Epithelial cell of esophagus (primary cell): ENCODE measurements around the gene GPRC5B.

ENCODE experiments used
- DNase-seq: peaks from one replicate; pipeline ENCODE4 v3.0.0; 2010; ENCODE audit warnings: low read depth
- H3K4me3 ChIP-seq: 2 replicates; pipeline ENCODE4 v1.5.1; 2011; ENCODE audit warnings: mild to moderate bottlenecking, low read length, control low read depth
- TF ChIP-seq, protein P1 (sequence below): IDR thresholded peaks from 2 replicates; pipeline ENCODE4 v1.5.1; 2011; ENCODE audit warnings: low read depth, mild to moderate bottlenecking, low read length, control low read depth, inconsistent platforms; ENCODE audit not compliant: insufficient read depth; ENCODE audit errors: missing control alignments

GPRC5B gene

GRCh38 chr16:19874851-19875546, 9.6 kb downstream of the GPRC5B start:
- no peak overlapping the region for H3K4me3 ChIP-seq
- TF ChIP-seq, protein P1, sequence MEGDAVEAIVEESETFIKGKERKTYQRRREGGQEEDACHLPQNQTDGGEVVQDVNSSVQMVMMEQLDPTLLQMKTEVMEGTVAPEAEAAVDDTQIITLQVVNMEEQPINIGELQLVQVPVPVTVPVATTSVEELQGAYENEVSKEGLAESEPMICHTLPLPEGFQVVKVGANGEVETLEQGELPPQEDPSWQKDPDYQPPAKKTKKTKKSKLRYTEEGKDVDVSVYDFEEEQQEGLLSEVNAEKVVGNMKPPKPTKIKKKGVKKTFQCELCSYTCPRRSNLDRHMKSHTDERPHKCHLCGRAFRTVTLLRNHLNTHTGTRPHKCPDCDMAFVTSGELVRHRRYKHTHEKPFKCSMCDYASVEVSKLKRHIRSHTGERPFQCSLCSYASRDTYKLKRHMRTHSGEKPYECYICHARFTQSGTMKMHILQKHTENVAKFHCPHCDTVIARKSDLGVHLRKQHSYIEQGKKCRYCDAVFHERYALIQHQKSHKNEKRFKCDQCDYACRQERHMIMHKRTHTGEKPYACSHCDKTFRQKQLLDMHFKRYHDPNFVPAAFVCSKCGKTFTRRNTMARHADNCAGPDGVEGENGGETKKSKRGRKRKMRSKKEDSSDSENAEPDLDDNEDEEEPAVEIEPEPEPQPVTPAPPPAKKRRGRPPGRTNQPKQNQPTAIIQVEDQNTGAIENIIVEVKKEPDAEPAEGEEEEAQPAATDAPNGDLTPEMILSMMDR: no peak
- no peak for DNase-seq

DNA sequence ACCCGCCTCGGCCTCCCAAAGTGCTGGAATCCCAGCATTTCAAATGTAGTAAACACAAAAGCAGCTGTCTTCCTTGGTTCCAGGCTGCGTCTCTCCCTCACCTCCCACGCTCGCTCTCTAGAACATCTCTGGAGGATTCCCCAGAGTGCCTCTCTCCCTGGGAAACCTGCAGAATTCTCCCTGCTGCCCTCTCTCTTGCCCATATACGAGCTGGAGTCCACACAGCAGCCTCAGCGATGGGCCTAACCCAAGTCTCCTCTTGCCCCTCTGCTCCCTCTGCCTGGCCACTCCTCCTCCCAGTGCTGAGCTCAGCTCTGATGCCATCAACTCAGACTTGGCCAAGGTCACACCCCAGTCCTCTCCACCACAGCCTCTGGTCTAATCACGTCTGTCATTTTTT, 10.6 kb downstream of the GPRC5B start:
- no peak for DNase-seq
- H3K4me3 ChIP-seq: no peak overlapping the region
- TF ChIP-seq, protein P1: no peak

DNA sequence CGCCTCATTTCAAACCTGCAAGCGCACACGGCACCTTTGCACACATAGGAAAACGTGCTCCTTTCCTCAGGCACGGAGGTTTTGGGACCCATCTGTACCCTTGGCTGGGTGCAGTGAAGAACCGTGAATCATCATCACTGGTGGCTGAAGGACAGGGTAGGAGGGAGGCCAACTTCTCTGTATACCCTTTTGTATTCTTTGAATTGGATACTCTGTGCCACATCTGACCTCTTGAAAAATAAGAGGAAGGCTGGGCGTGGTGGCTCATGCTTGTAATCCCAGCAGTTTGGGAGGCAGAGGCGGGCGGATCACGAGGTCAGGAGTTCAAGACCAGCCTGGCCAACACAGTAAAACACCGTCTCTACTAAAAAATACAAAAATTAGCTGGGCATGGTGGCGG, 11.7 kb downstream of the GPRC5B start:
- TF ChIP-seq, protein P1: no peak
- H3K4me3 ChIP-seq: no peak overlapping the region
- DNase-seq: no peak

GRCh38 chr16:19872179-19872863, 12.3 kb downstream of the GPRC5B start:
- TF ChIP-seq, protein P1: no peak
- H3K4me3 ChIP-seq: no peak overlapping the region
- DNase-seq: no peak

DNA sequence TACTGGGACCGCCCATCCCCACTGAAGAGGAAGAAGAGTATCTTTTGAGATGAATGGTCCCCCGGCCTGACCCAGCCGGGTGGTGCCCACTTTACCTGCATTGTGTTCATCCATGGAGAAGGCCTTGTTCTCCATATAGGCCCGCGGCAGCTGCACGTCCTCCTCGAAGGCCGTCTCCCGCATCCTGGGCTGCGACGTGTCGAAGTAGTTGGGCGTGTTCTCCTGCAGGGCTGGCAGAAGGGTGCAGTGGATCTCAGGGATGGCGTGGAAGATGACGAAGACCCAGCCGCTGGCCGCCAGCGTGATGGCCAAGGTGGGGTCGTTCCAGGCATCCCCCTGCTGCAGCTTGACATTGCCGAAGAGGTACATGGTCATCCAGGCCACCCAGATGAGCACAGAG, 12.9 kb downstream of the GPRC5B start:
- TF ChIP-seq, protein P1: no peak
- no peak for DNase-seq
- no peak overlapping the region for H3K4me3 ChIP-seq

DNA sequence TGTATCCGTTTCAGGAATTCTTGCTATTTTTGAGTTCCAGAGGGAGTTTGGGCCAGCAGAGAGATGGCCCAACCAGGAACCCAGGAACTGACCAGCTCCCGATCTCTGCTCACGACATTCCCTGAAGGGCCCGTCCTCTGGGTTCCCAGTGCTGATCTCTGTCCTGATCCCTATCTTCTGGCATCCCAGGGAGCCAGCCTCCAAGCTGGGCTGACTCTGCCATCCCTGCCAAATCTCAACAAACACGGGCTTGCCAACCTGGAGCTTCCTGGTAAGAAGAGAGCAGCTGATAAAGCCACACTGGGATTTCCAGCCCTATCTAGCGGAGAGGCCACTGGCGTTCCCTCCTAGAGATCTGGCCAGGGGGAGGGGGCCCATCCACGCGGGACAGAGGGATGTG, 16.2 kb downstream of the GPRC5B start:
- TF ChIP-seq, protein P1: no peak
- H3K4me3 ChIP-seq: no peak overlapping the region
- DNase-seq: no peak

- no peak overlapping the region for H3K4me3 ChIP-seq
- DNase-seq: no peak
- TF ChIP-seq, protein P1: no peak
Measured at GRCh38 chr16:19864566-19864965, 20.1 kb downstream of the GPRC5B start.
